Cardiac muscle cell (in vitro differentiated cells and primary cell): Measurements from ENCODE around the gene DNAAF1. TPM values are rescaled to one million over a fixed set of nuclear protein-coding genes. Genes with fewer than 3 reads are reported as not detected.

ENCODE experiments used
- DNase-seq, 2 donors: peaks; one replicate each; pipeline versions ENCODE4 v3.0.0 to v3.0.0-alpha.2; 2010 to 2017; ENCODE audit warnings: low read depth in 1 of 2, low spot score in 1 of 2
- H3K27ac ChIP-seq: fragments of 200-600 bp; sonication (generic); 2 replicates; pipeline ENCODE4 v1.5.1; 2016
- H3K27me3 ChIP-seq: fragments of 200-600 bp; sonication (generic); 2 replicates; pipeline ENCODE4 v1.6.0; 2016; ENCODE audit warnings: control low read depth
- H3K36me3 ChIP-seq: fragments of 200-600 bp; sonication (generic); 2 replicates; pipeline ENCODE4 v1.5.1; 2016; ENCODE audit warnings: control low read depth
- H3K4me1 ChIP-seq: fragments of 200-600 bp; sonication (generic); 2 replicates; pipeline ENCODE4 v1.8.1; 2017; ENCODE audit warnings: low read depth, mild to moderate bottlenecking, mixed run types
- H3K4me3 ChIP-seq: fragments of 200-600 bp; sonication (generic); 2 replicates; pipeline ENCODE4 v1.5.1; 2016; ENCODE audit warnings: mild to moderate bottlenecking
- H3K9me3 ChIP-seq: fragments of 200-600 bp; sonication (generic); 2 replicates; pipeline ENCODE4 v1.5.1; 2017; ENCODE audit warnings: low read depth, mild to moderate bottlenecking, control low read depth
- polyA plus RNA-seq: library from polyadenylated mRNA; unstranded; fragments of >200 nt; fragmentation: Nextera tagmentation; extraction: Ambion mirVana; gene quantifications from 2 replicates; pipeline ENCODE4 v1.2.1, GENCODE V29; 2016
- total RNA-seq: library from RNA; depleted of rRNA; stranded (reverse); fragments of >200 nt; gene quantifications from 2 replicates; pipeline ENCODE4 v1.2.3, GENCODE V29; 2016
- TF ChIP-seq, protein P1 (sequence below): IDR thresholded peaks from 2 replicates; pipeline ENCODE4 v1.5.1; 2012; ENCODE audit warnings: low read depth, mild to moderate bottlenecking, low read length

Gene DNAAF1
- total and polyA plus RNA-seq, 2 experiments from 2014 or later, result 0.51 to 0.82 TPM

DNA sequence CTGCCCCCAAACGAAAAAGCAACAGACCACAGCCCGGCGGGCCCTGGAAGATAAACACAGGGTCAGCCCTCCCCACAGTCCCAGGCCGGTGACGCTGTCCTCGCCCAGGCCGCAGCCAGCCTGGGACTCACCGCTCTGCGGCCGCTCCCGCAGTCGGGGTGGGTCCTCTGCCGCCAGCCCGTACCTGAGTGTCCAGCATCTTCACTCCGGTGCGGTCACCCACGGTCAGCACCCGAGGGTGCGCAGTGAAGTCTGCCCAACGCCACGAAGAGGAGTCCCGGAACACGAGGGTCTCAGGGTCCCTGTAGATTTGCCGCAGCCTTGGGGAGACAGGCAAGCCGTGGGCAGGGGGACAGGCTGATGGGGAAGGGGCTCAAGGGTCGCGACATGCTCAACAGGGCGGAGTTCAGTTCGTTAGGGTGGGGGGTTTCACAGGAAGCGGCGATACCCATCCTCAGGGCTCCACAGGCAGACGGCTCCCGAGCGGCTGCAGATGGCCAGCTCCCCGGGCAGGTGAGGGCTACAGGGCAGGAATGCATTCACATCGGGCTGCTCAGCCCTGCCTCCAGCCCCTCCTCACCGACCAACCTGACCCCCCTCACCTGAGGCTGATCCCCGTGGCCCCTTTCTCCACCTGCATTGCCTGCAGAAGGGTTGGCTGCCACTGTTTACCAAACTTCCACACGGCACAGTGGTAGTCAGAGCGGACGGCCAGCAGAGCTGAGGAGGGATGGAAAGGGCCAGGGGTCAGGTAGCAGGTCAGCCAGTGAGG is 36.2 kb downstream of the DNAAF1 start:
- Histone ChIP-seq H3K36me3 (peaks cover 11% of the 10 kb centered on the region), H3K27ac (no peak overlapping the region), H3K9me3 (no peaks in the 10 kb centered on the region), H3K27me3 (no peaks in the 10 kb centered on the region), H3K4me1 (no peaks in the 10 kb centered on the region), H3K4me3 (no peak overlapping the region)
- no peak for DNase-seq
- TF ChIP-seq, protein P1, sequence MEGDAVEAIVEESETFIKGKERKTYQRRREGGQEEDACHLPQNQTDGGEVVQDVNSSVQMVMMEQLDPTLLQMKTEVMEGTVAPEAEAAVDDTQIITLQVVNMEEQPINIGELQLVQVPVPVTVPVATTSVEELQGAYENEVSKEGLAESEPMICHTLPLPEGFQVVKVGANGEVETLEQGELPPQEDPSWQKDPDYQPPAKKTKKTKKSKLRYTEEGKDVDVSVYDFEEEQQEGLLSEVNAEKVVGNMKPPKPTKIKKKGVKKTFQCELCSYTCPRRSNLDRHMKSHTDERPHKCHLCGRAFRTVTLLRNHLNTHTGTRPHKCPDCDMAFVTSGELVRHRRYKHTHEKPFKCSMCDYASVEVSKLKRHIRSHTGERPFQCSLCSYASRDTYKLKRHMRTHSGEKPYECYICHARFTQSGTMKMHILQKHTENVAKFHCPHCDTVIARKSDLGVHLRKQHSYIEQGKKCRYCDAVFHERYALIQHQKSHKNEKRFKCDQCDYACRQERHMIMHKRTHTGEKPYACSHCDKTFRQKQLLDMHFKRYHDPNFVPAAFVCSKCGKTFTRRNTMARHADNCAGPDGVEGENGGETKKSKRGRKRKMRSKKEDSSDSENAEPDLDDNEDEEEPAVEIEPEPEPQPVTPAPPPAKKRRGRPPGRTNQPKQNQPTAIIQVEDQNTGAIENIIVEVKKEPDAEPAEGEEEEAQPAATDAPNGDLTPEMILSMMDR, result no peak

DNA sequence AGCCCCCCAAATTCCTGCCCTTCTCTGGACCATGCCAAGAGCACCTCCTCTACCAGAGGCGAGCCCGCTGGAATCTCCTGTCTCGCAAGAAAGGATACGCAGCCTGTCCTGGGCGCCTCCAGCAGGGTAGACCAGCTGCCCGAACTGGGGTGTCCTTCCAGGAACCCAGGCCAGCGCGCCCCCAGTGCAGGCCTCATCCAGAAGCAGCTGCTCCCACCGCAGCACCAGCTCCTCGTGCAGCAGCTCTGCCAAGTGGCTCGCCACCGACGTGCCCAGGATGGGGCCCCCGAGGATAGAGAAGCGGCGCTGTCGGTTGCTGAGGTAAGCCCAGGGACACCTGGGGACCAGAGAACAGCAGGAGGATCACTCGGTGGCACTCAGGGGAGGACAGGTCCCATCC is 37.0 kb downstream of the DNAAF1 start:
- Histone ChIP-seq H3K27ac (no peak overlapping the region), H3K4me1 (no peaks in the 10 kb centered on the region), H3K36me3 (peaks cover 11% of the 10 kb centered on the region), H3K27me3 (no peaks in the 10 kb centered on the region), H3K4me3 (no peak overlapping the region), H3K9me3 (no peaks in the 10 kb centered on the region)
- no peak for DNase-seq
- TF ChIP-seq, protein P1, result no peak

DNA sequence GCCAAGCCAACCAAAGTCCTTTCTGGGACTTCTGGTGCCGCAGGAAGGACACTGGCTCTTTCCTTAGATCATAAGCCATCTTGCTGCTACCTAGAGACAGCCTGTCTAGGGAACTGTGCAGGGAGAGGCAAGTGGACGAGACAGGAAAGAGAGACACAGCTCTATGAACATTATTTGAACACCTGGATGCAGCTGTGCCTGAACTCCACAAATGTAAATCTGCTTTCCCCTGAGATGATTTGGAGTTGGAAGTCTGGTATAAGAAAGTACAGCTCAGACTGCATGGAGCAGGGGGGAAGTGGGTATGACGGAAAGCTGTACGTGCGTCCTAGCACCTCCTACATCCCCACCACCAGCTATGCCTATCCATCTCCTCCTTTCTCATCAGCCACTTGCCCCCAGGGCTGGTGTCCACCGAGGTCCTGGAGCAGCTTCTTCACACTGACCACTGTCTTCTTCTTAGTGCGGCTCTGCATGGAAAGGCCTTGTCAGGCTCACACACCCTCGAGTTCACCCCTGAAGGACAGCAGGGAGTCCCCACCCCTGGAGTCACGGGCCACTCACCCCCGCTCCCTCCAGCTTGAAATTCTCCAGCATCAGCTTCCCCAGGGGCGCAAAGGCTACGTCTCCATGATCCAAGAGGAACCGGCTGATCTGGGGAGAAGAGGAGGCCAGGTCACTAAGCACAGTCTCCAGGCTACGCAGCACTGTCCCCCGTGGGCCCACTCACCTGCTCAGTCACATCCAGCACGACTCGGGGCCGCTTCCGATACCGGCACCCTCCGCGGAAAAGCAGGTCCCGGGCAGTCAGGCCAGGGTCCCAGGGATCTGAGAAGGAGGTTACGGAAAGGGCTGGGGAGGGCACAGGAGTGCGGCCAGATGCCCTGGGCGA is 37.8 kb downstream of the DNAAF1 start:
- Histone ChIP-seq H3K27ac (no peak overlapping the region), H3K36me3 (peaks cover 9% of the 10 kb centered on the region), H3K9me3 (no peaks in the 10 kb centered on the region), H3K27me3 (no peaks in the 10 kb centered on the region), H3K4me1 (no peaks in the 10 kb centered on the region), H3K4me3 (no peak overlapping the region)
- TF ChIP-seq, protein P1, result no peak
- no peak for DNase-seq

- no peak overlapping the region for H3K4me3 ChIP-seq
- TF ChIP-seq, protein P1, result no peak
- H3K27me3 ChIP-seq, result no peaks in the 10 kb centered on the region
- no peaks in the 10 kb centered on the region for H3K4me1 ChIP-seq
- H3K9me3 ChIP-seq, result no peaks in the 10 kb centered on the region
- DNase-seq, result no peak
- no peak overlapping the region for H3K27ac ChIP-seq
- peaks cover 8% of the 10 kb centered on the region for H3K36me3 ChIP-seq
Observed at GRCh38 chr16:84183572-84183875, 38.4 kb downstream of the DNAAF1 start.

GRCh38 chr16:84183911-84184591 is 38.9 kb downstream of the DNAAF1 start:
- no peak overlapping the region for H3K27ac ChIP-seq
- H3K4me3 ChIP-seq, result no peak overlapping the region
- H3K4me1 ChIP-seq, result no peaks in the 10 kb centered on the region
- H3K9me3 ChIP-seq, result no peaks in the 10 kb centered on the region
- TF ChIP-seq, protein P1, result no peak
- H3K36me3 ChIP-seq, result peaks cover 8% of the 10 kb centered on the region
- H3K27me3 ChIP-seq, result no peaks in the 10 kb centered on the region
- no peak for DNase-seq
